PFSK-1 (cell line): ENCODE measurements around the gene DKC1.

Experiments used
- FOXP2 ChIP-seq: optimal IDR thresholded peaks from 2 replicates; pipeline ENCODE3; 2011; ENCODE audit warnings: borderline replicate concordance, control low read depth, inconsistent platforms; ENCODE audit not compliant: insufficient read depth; ENCODE audit errors: extremely low read length, extremely low read depth
- POLR2AphosphoS5 ChIP-seq: IDR thresholded peaks from 2 replicates; pipeline ENCODE4 v1.6.1; 2012; ENCODE audit warnings: low read depth, mild to moderate bottlenecking, control low read depth, low read length, moderate library complexity
- REST ChIP-seq, 2 experiments: IDR thresholded peaks; 2 replicates each; pipeline versions ENCODE4 v1.6.1 to v1.8.0; 2011 to 2012; ENCODE audit warnings: low read depth in 2 of 2, low read length in 2 of 2, control low read depth in 1 of 2, inconsistent platforms in 1 of 2, mild to moderate bottlenecking in 1 of 2, moderate library complexity in 1 of 2; ENCODE audit not compliant: insufficient read depth in 1 of 2
- SIN3A ChIP-seq: IDR thresholded peaks from 2 replicates; pipeline ENCODE4 v1.6.1; 2012; ENCODE audit warnings: mild to moderate bottlenecking, low read length, moderate library complexity, borderline replicate concordance; ENCODE audit not compliant: insufficient read depth
- TAF1 ChIP-seq: IDR thresholded peaks from 2 replicates; pipeline ENCODE4 v1.6.1; 2012; ENCODE audit warnings: low read length, control low read depth, borderline replicate concordance; ENCODE audit not compliant: insufficient read depth

DKC1 gene

GRCh38 chrX:154779261-154779660 is 16.6 kb downstream of the DKC1 start:
- TF ChIP-seq FOXP2 (no peak), POLR2AphosphoS5 (no peak), REST (IDR thresholded peaks at IDR 0.05; ENCODE audit: insufficient read depth in 1 of 2, low read depth in 2 of 2, low read length in 2 of 2) (no peak), SIN3A (no peak), TAF1 (no peak)

- no peak for TF ChIP-seq TAF1
- TF ChIP-seq FOXP2, result no peak
- no peak for TF ChIP-seq REST (IDR thresholded peaks at IDR 0.05; ENCODE audit: insufficient read depth in 1 of 2, low read depth in 2 of 2, low read length in 2 of 2)
- no peak for TF ChIP-seq POLR2AphosphoS5
- no peak for TF ChIP-seq SIN3A
Measured at GRCh38 chrX:154780968-154781367, 18.3 kb downstream of the DKC1 start.

- TF ChIP-seq POLR2AphosphoS5 (no peak), REST (IDR thresholded peaks at IDR 0.05; ENCODE audit: insufficient read depth in 1 of 2, low read depth in 2 of 2, low read length in 2 of 2) (no peak), SIN3A (no peak), TAF1 (no peak), FOXP2 (no peak)
Measured at GRCh38 chrX:154784149-154784995, 21.7 kb downstream of the DKC1 start.

- no peak for TF ChIP-seq SIN3A
- no peak for TF ChIP-seq FOXP2
- no peak for TF ChIP-seq REST (IDR thresholded peaks at IDR 0.05; ENCODE audit: insufficient read depth in 1 of 2, low read depth in 2 of 2, low read length in 2 of 2)
- no peak for TF ChIP-seq TAF1
- TF ChIP-seq POLR2AphosphoS5, result no peak
Measured at GRCh38 chrX:154785716-154786115, 23.1 kb downstream of the DKC1 start.

- no peak for TF ChIP-seq POLR2AphosphoS5
Measured at GRCh38 chrX:154791467-154791866, 28.8 kb downstream of the DKC1 start.
